Measurements from ENCODE around the gene PTGFRN.

DNA sequence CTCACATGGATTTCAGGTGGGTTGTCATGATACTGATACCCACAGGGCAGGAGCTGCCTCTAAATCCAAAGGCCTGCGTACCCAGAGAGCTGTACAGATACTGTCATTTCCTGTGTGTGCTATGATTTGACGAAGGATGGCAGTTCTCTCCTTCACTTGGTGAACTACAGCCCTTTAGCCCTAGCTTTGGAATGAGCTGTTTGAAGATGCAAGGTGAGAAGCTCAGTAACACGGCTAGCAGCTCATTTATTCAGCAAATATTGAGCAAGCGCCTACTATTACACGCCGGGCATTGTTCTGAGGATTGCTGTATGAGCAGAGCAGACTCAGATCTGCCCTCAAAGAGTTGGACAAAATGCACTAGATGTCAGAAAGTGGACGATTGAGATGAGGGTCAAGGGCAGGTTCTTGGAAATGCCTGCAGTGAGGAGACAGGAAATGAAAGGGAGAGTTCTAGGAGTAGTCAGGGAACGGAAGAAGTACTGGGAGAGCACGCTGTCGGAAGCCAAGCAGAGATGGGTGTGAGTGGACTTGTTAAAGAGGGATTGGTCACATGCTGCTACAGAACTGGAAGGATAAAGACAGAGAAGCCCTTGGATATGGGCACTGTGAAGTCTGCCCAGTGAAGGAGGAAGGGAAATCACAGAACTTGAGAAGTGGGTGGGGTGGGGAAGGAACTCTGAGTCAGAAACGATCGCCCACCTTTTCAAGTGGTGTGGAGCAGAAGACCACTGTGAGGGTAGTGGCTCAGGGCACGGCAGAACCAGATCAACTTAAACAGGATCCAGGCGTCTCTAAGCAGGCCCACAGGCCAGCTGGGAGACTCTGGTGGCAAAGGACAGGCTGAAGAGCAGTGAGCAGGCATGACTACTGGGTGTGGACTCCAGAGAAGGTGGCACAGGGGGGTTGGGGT, 7.1 kb downstream of the PTGFRN start:
- TF ChIP-seq, protein P1, sequence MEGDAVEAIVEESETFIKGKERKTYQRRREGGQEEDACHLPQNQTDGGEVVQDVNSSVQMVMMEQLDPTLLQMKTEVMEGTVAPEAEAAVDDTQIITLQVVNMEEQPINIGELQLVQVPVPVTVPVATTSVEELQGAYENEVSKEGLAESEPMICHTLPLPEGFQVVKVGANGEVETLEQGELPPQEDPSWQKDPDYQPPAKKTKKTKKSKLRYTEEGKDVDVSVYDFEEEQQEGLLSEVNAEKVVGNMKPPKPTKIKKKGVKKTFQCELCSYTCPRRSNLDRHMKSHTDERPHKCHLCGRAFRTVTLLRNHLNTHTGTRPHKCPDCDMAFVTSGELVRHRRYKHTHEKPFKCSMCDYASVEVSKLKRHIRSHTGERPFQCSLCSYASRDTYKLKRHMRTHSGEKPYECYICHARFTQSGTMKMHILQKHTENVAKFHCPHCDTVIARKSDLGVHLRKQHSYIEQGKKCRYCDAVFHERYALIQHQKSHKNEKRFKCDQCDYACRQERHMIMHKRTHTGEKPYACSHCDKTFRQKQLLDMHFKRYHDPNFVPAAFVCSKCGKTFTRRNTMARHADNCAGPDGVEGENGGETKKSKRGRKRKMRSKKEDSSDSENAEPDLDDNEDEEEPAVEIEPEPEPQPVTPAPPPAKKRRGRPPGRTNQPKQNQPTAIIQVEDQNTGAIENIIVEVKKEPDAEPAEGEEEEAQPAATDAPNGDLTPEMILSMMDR (IDR thresholded peaks at IDR 0.05; ENCODE audit: insufficient read depth, low read length), result no peak
- TF ChIP-seq GABPA (IDR thresholded peaks at IDR 0.05; ENCODE audit: low read depth), result no peak
